ENCODE measurements around the gene DISP3. TPM values are rescaled to one million over a fixed set of nuclear protein-coding genes. Genes with fewer than 3 reads are reported as not detected.

Gene DISP3, protein sequence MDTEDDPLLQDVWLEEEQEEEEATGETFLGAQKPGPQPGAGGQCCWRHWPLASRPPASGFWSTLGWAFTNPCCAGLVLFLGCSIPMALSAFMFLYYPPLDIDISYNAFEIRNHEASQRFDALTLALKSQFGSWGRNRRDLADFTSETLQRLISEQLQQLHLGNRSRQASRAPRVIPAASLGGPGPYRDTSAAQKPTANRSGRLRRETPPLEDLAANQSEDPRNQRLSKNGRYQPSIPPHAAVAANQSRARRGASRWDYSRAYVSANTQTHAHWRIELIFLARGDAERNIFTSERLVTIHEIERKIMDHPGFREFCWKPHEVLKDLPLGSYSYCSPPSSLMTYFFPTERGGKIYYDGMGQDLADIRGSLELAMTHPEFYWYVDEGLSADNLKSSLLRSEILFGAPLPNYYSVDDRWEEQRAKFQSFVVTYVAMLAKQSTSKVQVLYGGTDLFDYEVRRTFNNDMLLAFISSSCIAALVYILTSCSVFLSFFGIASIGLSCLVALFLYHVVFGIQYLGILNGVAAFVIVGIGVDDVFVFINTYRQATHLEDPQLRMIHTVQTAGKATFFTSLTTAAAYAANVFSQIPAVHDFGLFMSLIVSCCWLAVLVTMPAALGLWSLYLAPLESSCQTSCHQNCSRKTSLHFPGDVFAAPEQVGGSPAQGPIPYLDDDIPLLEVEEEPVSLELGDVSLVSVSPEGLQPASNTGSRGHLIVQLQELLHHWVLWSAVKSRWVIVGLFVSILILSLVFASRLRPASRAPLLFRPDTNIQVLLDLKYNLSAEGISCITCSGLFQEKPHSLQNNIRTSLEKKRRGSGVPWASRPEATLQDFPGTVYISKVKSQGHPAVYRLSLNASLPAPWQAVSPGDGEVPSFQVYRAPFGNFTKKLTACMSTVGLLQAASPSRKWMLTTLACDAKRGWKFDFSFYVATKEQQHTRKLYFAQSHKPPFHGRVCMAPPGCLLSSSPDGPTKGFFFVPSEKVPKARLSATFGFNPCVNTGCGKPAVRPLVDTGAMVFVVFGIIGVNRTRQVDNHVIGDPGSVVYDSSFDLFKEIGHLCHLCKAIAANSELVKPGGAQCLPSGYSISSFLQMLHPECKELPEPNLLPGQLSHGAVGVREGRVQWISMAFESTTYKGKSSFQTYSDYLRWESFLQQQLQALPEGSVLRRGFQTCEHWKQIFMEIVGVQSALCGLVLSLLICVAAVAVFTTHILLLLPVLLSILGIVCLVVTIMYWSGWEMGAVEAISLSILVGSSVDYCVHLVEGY (N-terminal part only)
- not detected in 2 replicates for total RNA-seq (2011; cell fraction: chromatin; rRNA removed; ENCODE audit: low replicate concordance)
- 0.13 and 0.17 TPM in 2 replicates for total RNA-seq (2011; cell fraction: nucleolus; rRNA removed)
- 0.22 TPM in 1 of 2 replicates, not detected in the other for total RNA-seq (2011; cell fraction: nucleoplasm; rRNA removed)
- 0.04 and 0.14 TPM in 2 replicates for total RNA-seq (2014; rRNA removed)
- total RNA-seq (2014; rRNA removed; fragmentation: Illumina TruSeq; extraction: Trizol), result not detected in 2 replicates
- total RNA-seq (2015; rRNA removed; fragmentation: Illumina TruSeq; extraction: Trizol), result not detected in 2 replicates
- 0.16 TPM in 1 of 2 replicates, not detected in the other for total RNA-seq (2021)
- 0.12 TPM in 1 of 2 replicates, not detected in the other for polyA plus RNA-seq (2011; rRNA removed)
- polyA plus RNA-seq (2011; cell fraction: cytosol; rRNA removed), result 0.04 TPM in 1 of 2 replicates, not detected in the other
- polyA plus RNA-seq (2011; cell fraction: nucleus; rRNA removed), result 0.06 and 0.13 TPM in 2 replicates
- 0.07 TPM in 1 of 2 replicates, not detected in the other for polyA plus RNA-seq (2012)
- 0.19 TPM in 1 of 2 replicates, not detected in the other for polyA plus RNA-seq (2014; fragmentation: Illumina TruSeq; extraction: Trizol)
- not detected for polyA plus RNA-seq (2014; fragmentation: Nextera tagmentation; extraction: Ambion mirVana)
- polyA plus RNA-seq (2014; rRNA removed), result 0.03 TPM in 1 of 2 replicates, not detected in the other
- not detected in 2 replicates for polyA minus RNA-seq (2011; rRNA and poly(A)+ RNA removed)
- not detected in 2 replicates for polyA minus RNA-seq (2011; cell fraction: cytosol; rRNA and poly(A)+ RNA removed)
- polyA minus RNA-seq (2011; cell fraction: nucleus; rRNA and poly(A)+ RNA removed), result not detected in 2 replicates
- percentile 14 among the genes with signal in this experiment for Bru-seq, nascent RNA
- BruChase-seq, experiment 1, labeled RNA remaining after a 2-hour chase, result percentile 3 among the genes with signal in this experiment
- BruChase-seq, experiment 2, labeled RNA remaining after a 6-hour chase, result percentile 13 among the genes with signal in this experiment
- long read RNA-seq, experiment 1, result 0 reads
- long read RNA-seq, experiment 2, result 0 reads
- long read RNA-seq, experiment 3, result 0 reads

DNA sequence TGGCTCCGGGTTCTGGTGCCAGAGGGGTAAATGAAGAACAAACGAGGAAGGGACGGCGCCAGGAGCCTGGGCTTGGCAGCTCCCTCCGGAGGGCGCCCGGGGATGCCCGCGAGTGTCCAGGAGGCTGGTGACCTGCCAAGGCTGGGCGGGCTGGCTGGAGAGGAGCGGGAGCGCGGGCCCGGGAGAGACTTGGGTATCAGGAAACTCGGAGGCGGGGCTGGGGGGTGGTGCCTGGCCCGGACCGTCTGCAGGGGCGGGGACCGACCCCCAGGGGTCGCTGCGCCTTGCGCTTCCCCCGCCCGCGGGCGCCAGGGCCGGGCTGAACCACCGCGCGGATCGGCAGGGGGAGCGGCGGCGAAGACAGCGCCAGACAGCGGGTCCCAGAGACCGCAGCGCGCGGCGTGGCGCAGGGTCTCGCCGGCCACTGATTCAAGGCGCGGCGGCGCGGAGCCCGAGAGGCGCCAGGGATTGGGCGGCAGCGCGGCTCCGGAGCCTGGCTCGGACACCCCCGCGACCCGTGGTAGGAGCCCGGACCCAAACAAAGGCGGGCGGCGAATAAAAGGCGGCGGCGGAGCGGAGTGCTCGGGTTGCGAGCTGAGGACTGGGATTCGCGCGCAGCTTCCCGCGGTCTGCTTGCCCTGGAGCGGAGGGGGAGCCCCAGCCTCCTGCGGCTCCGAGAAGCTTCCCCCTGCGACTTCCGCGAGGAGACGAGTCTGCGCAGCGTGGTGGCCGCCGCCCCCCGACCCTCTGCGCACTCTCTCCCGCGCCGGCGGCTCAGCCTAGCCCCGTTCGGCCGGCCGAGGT, at the start of gene DISP3:
Gene DISP3 (plus strand): TSS at position 585 of the 804 bp plus-strand sequence. CDS start 21,838 bp downstream, outside the sequence.
- ChIA-PET POLR2A (interaction anchor here (0.6 to 0.7 kb wide), 2 partner anchors 192 to 402 kb away, joined by 3 to 4 read pairs; no protein-coding TSS in a partner anchor), CTCF (ENCODE audit: low intra/inter-chr PET ratio) (interaction anchor here (0.6 to 1.7 kb wide), 3 partner anchors 164 to 1867 kb away, joined by 3 to 8 read pairs (median 7); no protein-coding TSS in a partner anchor)
- FAIRE-seq (no peak), DNase-seq (ENCODE audit: extremely low read depth in 1 of 4, low spot score in 3 of 4) (peak; percentile 88 to 100 (median 98)), ATAC-seq (peak; percentile 94)
- Histone ChIP-seq H3K4me2 (ENCODE audit: insufficient read depth, low read length) (peak within 1 kb of the TSS; percentile 71), H3K36me3 (ENCODE audit: control insufficient read depth, insufficient read depth, low read length) (no peaks in the 10 kb centered on the region), H3K4me3 (peak within 1 kb of the TSS; percentile 49), H3K4me1 (replicated peaks in 1 of 2; ENCODE audit: control insufficient read depth in 2 of 2, insufficient read depth in 2 of 2, low read length in 2 of 2) (peaks cover 0 to 23% of the 10 kb centered on the region in 2 experiments; a peak in 3 of 5 replicates), H3K79me2 (ENCODE audit: control insufficient read depth, insufficient read depth, low read length) (no peaks in the 10 kb centered on the region), H3K27ac (ENCODE audit: extremely low read depth, low read depth, low read length) (peak within 1 kb of the TSS; percentile 67; the same call in 2 of the 3 replicates), H3K9ac (ENCODE audit: insufficient read depth in 1 of 2, low read depth in 2 of 2, low read length in 2 of 2) (peak within 1 kb of the TSS; percentile 73 to 98; a peak in 3 of 4 replicates), H3K27me3 (ENCODE audit: control insufficient read depth in 2 of 2, insufficient read depth in 2 of 2, low read length in 2 of 2) (peaks cover 14 to 37% of the 10 kb centered on the region in 2 experiments; a peak in 4 of 5 replicates), H3K9me3 (replicated peaks; ENCODE audit: control insufficient read depth, insufficient read depth, low read depth, low read length) (no peaks in the 10 kb centered on the region), H4K20me1 (replicated peaks; ENCODE audit: control insufficient read depth, insufficient read depth, low read length) (peaks cover 13% of the 10 kb centered on the region), H2AFZ (ENCODE audit: low read depth, low read length) (peak within 1 kb of the TSS; percentile 98), H3K9me1 (ENCODE audit: control insufficient read depth, insufficient read depth, low read length) (no peaks in the 10 kb centered on the region)
- intact Hi-C loops (cut with micrococcal nuclease) (no loop called here), in situ Hi-C loops (cut with MboI) (no loop called here)
- WGBS (ENCODE audit: insufficient coverage, low coverage, missing lambda C conversion rate), result 3% methylated on average over 72 of the region's 96 CpGs
- no TSS peak for BruUV-seq (replicated peaks)
- no peak for TF ChIP-seq NFE2L1 (tag; IDR thresholded peaks at IDR 0.05; ENCODE audit: borderline replicate concordance, low read depth)
- peak; percentile 34; the same call in 1 of the 2 replicates for TF ChIP-seq PHF8 (IDR thresholded peaks at IDR 0.05; ENCODE audit: borderline replicate concordance, low read length)
- TF ChIP-seq SMAD4 (CRISPR knock-in tag; conservative IDR thresholded peaks at IDR 0.05), result peak; percentile 92
- TF ChIP-seq TRIM24 (IDR thresholded peaks at IDR 0.05), result peak in 1 of 2 experiments; percentile 37; a peak in 1 of 4 replicates
- no peak for TF ChIP-seq IRF2 (CRISPR knock-in tag; IDR thresholded peaks at IDR 0.05)
- TF ChIP-seq BRF1 (IDR thresholded peaks at IDR 0.05; ENCODE audit: borderline replicate concordance, extremely low read depth, insufficient read length), result no peak
- no peak for TF ChIP-seq ATF1 (CRISPR knock-in tag; IDR thresholded peaks at IDR 0.05)
- peak; percentile 72 for TF ChIP-seq ATF1 (tag; IDR thresholded peaks at IDR 0.05)
- peak; percentile 33; the same call in 1 of the 2 replicates for TF ChIP-seq TCF7 (IDR thresholded peaks at IDR 0.05; ENCODE audit: borderline replicate concordance)
- TF ChIP-seq SP1 (CRISPR knock-in tag; IDR thresholded peaks at IDR 0.05), result peak; percentile 49; the same call in 1 of the 2 replicates
